ENCODE data around the gene NOSIP. TPM values are rescaled to one million over a fixed set of nuclear protein-coding genes. Genes with fewer than 3 reads are reported as not detected.
"Not testable (repeated sequence)": the region's sequence is repeated elsewhere in the genome, so short reads cannot be mapped to it uniquely, and the experiment has no call there.

NOSIP gene, protein sequence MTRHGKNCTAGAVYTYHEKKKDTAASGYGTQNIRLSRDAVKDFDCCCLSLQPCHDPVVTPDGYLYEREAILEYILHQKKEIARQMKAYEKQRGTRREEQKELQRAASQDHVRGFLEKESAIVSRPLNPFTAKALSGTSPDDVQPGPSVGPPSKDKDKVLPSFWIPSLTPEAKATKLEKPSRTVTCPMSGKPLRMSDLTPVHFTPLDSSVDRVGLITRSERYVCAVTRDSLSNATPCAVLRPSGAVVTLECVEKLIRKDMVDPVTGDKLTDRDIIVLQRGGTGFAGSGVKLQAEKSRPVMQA
- total RNA-seq, result 48.7 TPM
- long read RNA-seq, transcript NOSIP-204 (9 exons, 1,005 nt), result major isoform, 6 of 18 reads
- long read RNA-seq, partial matches to known transcripts, result 3 of 18 reads
- long read RNA-seq, other reads (novel, unspliced or antisense), result 7 of 18 reads

DNA sequence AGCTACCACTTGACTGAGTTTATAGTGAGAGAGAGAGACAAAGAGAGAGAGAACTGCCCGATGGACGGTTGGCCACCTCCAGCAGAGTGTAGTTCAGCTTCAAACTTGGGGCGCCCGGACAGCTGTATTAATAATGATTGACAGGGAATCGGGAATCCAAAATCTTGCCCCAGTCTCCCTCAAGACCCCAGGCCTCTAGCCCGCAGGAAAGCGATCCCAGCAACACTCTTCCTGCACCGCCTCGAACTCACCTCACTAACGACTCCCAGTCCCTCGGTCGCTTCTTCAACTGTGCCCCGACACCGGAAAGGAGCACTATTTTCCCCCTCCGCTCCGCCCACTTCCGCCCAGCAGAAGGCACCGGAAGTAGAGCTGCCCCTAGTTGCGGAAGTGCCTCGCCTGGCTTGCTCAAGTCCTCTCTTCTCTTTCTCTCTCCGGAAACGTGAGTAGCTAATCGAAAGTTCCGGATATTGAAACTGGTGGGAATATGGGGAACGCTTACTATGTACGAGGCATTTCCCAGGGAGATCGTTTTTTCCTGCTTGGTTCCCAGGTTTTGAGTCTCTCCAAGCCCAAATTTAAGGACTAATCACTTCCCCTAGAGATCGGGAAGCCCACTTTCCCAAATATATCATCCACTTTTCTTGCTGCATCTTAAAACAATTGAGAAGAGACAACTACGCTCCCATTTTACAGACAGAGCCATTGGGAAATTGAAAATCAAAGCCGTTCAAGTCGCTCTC lies at the start of gene NOSIP:
TSS of gene NOSIP (minus strand) at position 293 of the 743 bp plus-strand sequence. CDS start 19,865 bp downstream, outside the sequence.
- Histone ChIP-seq H3K4me1 (peaks cover 9% of the 10 kb centered on the region), H3K27me3 (no peaks in the 10 kb centered on the region), H3K27ac (peak within 1 kb of the TSS; percentile 76), H3K9me3 (no peaks in the 10 kb centered on the region), H3K36me3 (peaks cover 12% of the 10 kb centered on the region), H3K4me3 (peak within 1 kb of the TSS; percentile 70)
- DNase-seq, result peak; percentile 96
- TF ChIP-seq, protein P1, sequence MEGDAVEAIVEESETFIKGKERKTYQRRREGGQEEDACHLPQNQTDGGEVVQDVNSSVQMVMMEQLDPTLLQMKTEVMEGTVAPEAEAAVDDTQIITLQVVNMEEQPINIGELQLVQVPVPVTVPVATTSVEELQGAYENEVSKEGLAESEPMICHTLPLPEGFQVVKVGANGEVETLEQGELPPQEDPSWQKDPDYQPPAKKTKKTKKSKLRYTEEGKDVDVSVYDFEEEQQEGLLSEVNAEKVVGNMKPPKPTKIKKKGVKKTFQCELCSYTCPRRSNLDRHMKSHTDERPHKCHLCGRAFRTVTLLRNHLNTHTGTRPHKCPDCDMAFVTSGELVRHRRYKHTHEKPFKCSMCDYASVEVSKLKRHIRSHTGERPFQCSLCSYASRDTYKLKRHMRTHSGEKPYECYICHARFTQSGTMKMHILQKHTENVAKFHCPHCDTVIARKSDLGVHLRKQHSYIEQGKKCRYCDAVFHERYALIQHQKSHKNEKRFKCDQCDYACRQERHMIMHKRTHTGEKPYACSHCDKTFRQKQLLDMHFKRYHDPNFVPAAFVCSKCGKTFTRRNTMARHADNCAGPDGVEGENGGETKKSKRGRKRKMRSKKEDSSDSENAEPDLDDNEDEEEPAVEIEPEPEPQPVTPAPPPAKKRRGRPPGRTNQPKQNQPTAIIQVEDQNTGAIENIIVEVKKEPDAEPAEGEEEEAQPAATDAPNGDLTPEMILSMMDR (IDR thresholded peaks at IDR 0.05), result no peak
- intact Hi-C loops (cut with DNase I), result no loop called here
- peak; percentile 98 for ATAC-seq

DNA sequence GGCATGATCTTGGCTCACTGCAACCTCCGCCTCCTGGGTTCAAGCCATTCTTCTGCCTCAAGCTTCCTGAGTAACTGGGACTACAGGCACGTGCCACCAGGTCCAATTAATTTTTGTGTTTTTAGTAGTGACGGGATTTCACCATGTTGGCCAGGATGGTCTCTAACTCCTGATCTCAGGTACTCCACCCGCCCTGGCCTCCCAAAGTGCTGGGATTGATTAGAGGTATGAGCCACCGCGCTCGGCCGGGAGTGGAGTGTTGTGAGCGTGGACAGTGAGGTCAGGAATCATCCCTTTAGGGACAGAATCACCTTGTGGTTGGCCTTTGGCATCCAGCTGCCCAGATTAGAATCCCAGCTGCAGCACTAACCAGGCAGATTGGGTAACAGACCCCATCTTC lies 49.3 kb upstream of the NOSIP start:
- intact Hi-C loops (cut with DNase I), result no loop called here
- H3K27ac ChIP-seq, result peak overlapping the region; percentile 26

DNA sequence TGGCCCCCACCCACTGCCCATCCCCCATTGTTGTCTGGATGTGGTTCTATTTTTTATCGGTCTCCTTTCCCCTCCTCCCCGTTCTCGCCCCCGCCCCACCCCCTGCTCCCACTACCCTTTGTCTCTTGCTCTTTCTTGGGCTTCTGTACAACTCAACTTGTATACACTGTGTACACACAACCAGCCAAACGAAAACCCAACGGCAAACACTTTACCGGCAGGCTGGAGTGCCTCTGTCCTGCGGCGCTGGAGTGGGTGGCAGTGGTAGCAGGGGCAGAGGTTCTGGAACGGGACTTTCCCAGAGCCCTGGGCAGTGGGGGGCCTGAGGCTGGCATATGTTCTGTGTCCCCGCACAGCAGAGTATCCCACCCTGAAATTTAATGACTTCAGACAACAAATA lies 45.9 kb upstream of the NOSIP start:
- ATAC-seq (peak; percentile 81), DNase-seq (no peak)
- TF ChIP-seq, protein P1 (IDR thresholded peaks at IDR 0.05), result no peak
- intact Hi-C loops (cut with DNase I), result no loop called here
- Histone ChIP-seq H3K4me3 (no peak overlapping the region), H3K4me1 (no peaks in the 10 kb centered on the region), H3K9me3 (no peaks in the 10 kb centered on the region), H3K27ac (no peak overlapping the region), H3K27me3 (no peaks in the 10 kb centered on the region), H3K36me3 (peaks cover 32% of the 10 kb centered on the region)

More for the DNA sequence above, 49.3 kb upstream of the NOSIP start:
- DNase-seq (no peak), ATAC-seq (no peak)
- Histone ChIP-seq H3K9me3 (no peaks in the 10 kb centered on the region), H3K4me1 (no peaks in the 10 kb centered on the region), H3K27me3 (no peaks in the 10 kb centered on the region), H3K4me3 (no peak overlapping the region), H3K36me3 (peaks cover 17% of the 10 kb centered on the region)
- TF ChIP-seq, protein P1 (IDR thresholded peaks at IDR 0.05), result no peak

DNA sequence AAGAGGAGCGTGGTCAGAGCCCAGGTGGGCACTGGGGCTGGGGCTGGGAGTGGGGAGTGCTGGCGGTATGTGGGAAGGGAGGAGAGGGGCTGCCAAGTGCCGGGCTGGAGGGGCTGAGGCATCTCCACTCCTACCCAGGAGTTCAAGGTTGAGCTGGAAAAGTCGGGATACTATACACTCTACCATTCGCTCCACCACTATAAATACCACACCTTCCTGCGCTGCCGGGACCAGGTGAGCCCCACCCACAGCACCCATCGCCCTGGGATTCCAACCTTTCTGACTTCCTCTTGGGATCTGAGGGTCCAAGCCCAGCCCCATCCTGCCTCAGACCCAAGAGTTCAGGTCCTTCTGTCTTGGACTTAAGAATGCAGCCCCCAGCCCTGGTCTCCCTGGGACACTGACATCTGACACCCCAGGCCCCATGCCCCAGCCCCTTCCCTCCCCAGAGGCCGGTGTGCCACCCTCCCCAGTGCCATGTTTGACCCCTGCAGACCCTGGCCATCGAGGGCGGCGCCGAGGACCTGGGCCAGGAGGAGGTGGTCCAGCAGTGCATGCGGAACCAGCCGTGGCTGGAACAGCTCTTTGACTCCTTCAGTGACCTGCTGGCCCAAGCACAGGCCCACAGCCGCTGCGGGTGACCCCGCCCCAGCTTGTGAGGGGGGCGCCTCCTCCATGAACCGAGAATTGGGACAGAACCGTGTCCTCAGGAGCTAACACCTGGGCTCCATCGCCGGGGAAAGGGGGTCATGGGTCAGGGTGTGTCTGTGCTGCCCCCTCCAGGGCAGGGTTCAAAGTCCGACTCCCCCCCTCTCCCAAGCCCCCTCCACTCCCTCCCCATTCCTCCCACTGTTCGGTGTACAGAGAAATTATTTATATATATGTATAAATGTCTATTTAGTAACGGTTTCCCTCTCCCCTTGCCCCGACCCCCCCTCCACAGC lies 44.9 kb upstream of the NOSIP start:
- DNase-seq (no peak), ATAC-seq (peak; percentile 8)
- intact Hi-C loops (cut with DNase I), result no loop called here
- Histone ChIP-seq H3K36me3 (peaks cover 34% of the 10 kb centered on the region), H3K9me3 (no peaks in the 10 kb centered on the region), H3K4me3 (no peak overlapping the region), H3K27me3 (no peaks in the 10 kb centered on the region), H3K27ac (no peak overlapping the region), H3K4me1 (no peaks in the 10 kb centered on the region)
- TF ChIP-seq, protein P1 (IDR thresholded peaks at IDR 0.05), result no peak

DNA sequence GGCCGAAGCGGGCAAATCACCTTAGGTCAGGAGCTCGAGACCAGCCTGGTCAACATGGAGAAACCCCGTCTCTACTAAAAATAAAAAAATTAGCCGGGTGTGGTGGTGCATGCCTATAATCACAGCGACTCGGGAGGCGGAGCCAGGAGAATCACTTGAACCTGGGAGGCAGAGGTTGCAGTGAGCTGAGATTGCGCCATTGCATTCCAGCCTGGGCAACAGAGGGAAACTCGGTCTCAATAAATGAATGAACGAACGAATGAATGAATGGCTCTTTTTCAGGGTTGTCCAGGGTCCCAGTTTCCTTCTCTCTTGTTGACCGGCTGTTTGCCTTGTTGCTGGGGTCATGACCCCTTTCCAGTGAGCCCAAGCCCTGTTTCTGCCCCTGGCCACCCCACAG lies 37.5 kb upstream of the NOSIP start:
- H3K27ac ChIP-seq; H3K9me3 ChIP-seq; intact Hi-C loops (cut with DNase I); H3K4me3 ChIP-seq; H3K4me1 ChIP-seq; ATAC-seq; DNase-seq; H3K27me3 ChIP-seq: not testable (repeated sequence)
- peaks cover 72% of the 10 kb centered on the region for H3K36me3 ChIP-seq
